Endodermal cell (in vitro differentiated cells): ENCODE measurements around the gene ECM1. TPM values are rescaled to one million over a fixed set of nuclear protein-coding genes. Genes with fewer than 3 reads are reported as not detected.

Experiments
- DNase-seq: peaks from one replicate; pipeline ENCODE4 v3.0.0-alpha.2; 2017
- H3K27ac ChIP-seq: 2 replicates; pipeline ENCODE4 v1.5.1; 2013; ENCODE audit warnings: mild to moderate bottlenecking, low read depth, low read length, moderate library complexity
- H3K27me3 ChIP-seq: 2 replicates; pipeline ENCODE4 v1.6.1; 2013; ENCODE audit warnings: mild to moderate bottlenecking, low read length, moderate library complexity; ENCODE audit not compliant: insufficient read depth, control insufficient read depth, poor library complexity, severe bottlenecking
- H3K36me3 ChIP-seq: 2 replicates; pipeline ENCODE4 v1.7.0; 2013; ENCODE audit warnings: mild to moderate bottlenecking, low read length, moderate library complexity; ENCODE audit not compliant: control insufficient read depth, insufficient read depth
- H3K4me1 ChIP-seq: one replicate; pipeline ENCODE4 v1.7.0; 2013; ENCODE audit warnings: low read length; ENCODE audit not compliant: control insufficient read depth, insufficient read depth
- H3K4me3 ChIP-seq: 2 replicates; pipeline ENCODE4 v1.5.1; 2013; ENCODE audit warnings: mild to moderate bottlenecking, low read length, moderate library complexity
- H3K9ac ChIP-seq: 2 replicates; pipeline ENCODE4 v1.6.1; 2013; ENCODE audit warnings: mild to moderate bottlenecking, low read length, moderate library complexity; ENCODE audit not compliant: poor library complexity, severe bottlenecking; ENCODE audit errors: extremely low read depth
- H3K9me3 ChIP-seq: 2 replicates; pipeline ENCODE4 v1.6.1; 2013; ENCODE audit warnings: mild to moderate bottlenecking, low read length, moderate library complexity; ENCODE audit not compliant: control insufficient read depth
- H3K27ac Mint-ChIP-seq: 2 replicates; pipeline ENCODE4 v1.8.0; 2020; ENCODE audit warnings: mixed read lengths
- H3K27me3 Mint-ChIP-seq: 2 replicates; pipeline ENCODE4 v1.8.0; 2021; ENCODE audit warnings: mild to moderate bottlenecking, mixed read lengths; ENCODE audit not compliant: insufficient read depth
- H3K36me3 Mint-ChIP-seq: 2 replicates; pipeline ENCODE4 v1.8.0; 2020; ENCODE audit warnings: low read depth, mixed read lengths
- H3K4me1 Mint-ChIP-seq: 2 replicates; pipeline ENCODE4 v1.8.0; 2020; ENCODE audit warnings: mixed read lengths
- H3K4me3 Mint-ChIP-seq: 2 replicates; pipeline ENCODE4 v1.8.0; 2020; ENCODE audit warnings: mild to moderate bottlenecking, moderate library complexity, mixed read lengths
- H3K9me3 Mint-ChIP-seq: 2 replicates; pipeline ENCODE4 v1.8.0; 2020; ENCODE audit warnings: mild to moderate bottlenecking, mixed read lengths
- WGBS, 2 experiments: methylation state at CpG; one replicate each; pipeline versions ENCODE4 v1.1.5 to v1.1.7; 2013; ENCODE audit warnings: missing lambda C conversion rate in 2 of 2, mixed read lengths in 1 of 2; ENCODE audit not compliant: insufficient coverage in 1 of 2, insufficient read length in 1 of 2; 5-methylcytosine and 5-hydroxymethylcytosine counted together
- microRNA-seq: library from miRNA; unstranded; fragments of <30 nt; microRNA quantifications from one replicate; pipeline ENCODE4 v1.2.0, GENCODE V29; 2020; ENCODE audit warnings: borderline microRNAs expressed
- total RNA-seq, 2 donors: library from RNA; stranded (reverse); fragmentation: NEBNext Ultra II Directional in 1 of 2; extraction: Animal tissue kit (Norgen Biotek cat#: 25700) in 1 of 2; gene quantifications; 2 replicates in 1 of 2; 3 replicates in 1 of 2; pipeline ENCODE4 v1.2.1, GENCODE V29; 2021
- TF ChIP-seq, protein P1 (sequence below): fragments of 200-600 bp; sonication (generic); conservative IDR thresholded peaks from 2 replicates; pipeline ENCODE4 v1.5.0; 2021; ENCODE audit warnings: antibody characterized with exemption, mild to moderate bottlenecking

The ECM1 gene
- total RNA-seq, 2 donors from 2014 or later: 4.8 to 5.6 TPM

DNA sequence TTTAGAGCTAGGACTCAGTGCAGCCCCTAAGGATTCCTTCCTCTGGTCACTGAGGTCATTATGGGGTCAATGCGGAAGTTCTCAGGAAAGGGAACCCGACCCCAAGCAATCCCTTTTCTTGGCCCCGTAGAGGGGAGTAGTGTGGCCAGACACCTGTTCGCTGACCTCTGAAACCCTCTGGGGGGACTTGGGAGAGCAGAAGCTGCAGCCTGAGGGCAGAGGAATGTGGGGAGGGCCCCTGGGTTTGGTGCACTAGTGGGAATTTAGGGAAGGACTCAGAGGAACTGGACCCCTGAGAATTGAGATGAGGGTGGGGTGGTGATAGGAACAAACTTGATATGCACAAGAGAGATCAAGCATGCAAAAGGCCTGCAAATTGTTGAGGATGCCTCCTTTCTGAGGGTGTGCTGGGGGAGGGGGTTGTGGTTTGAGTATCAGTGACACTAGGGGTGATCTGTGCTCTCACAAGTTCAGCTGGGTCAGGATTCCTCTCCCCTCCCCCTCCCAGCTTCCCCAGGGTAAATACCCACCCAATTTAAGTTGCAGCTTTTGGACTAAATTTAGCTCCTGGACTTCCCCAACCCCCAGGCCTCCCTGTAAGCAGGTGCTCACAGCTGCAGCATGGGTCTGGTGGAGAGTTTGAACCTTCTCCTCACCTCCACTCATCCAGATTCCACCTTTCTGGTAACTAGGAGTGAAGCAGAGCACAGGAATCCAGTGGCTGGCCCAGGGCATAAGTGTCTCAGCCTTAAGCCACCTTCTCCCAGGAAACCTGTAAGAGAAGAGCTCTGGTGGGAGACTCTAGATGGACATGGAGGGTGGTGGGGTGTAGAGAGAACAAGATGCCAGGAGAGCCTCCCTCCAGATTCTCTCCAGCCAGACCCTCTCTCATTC, 54.8 kb downstream of the ECM1 start:
- Mint-ChIP-seq H3K27ac (peak overlapping the region; percentile 99), H3K27me3 (no peaks in the 10 kb centered on the region), H3K9me3 (no peaks in the 10 kb centered on the region), H3K36me3 (peaks cover 2% of the 10 kb centered on the region), H3K4me3 (peak overlapping the region; percentile 65), H3K4me1 (peaks cover 43% of the 10 kb centered on the region)
- Histone ChIP-seq H3K9ac (peak overlapping the region; percentile 92), H3K27ac (peak overlapping the region; percentile 99), H3K9me3 (no peaks in the 10 kb centered on the region), H3K4me1 (peaks cover 10% of the 10 kb centered on the region), H3K36me3 (no peaks in the 10 kb centered on the region), H3K27me3 (no peaks in the 10 kb centered on the region), H3K4me3 (peak overlapping the region; percentile 89)
- DNase-seq: peak; percentile 70
- TF ChIP-seq, protein P1, sequence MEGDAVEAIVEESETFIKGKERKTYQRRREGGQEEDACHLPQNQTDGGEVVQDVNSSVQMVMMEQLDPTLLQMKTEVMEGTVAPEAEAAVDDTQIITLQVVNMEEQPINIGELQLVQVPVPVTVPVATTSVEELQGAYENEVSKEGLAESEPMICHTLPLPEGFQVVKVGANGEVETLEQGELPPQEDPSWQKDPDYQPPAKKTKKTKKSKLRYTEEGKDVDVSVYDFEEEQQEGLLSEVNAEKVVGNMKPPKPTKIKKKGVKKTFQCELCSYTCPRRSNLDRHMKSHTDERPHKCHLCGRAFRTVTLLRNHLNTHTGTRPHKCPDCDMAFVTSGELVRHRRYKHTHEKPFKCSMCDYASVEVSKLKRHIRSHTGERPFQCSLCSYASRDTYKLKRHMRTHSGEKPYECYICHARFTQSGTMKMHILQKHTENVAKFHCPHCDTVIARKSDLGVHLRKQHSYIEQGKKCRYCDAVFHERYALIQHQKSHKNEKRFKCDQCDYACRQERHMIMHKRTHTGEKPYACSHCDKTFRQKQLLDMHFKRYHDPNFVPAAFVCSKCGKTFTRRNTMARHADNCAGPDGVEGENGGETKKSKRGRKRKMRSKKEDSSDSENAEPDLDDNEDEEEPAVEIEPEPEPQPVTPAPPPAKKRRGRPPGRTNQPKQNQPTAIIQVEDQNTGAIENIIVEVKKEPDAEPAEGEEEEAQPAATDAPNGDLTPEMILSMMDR: no peak
- WGBS, 2 experiments: 0 to 13% methylated on average over 3 to 4 of the region's 4 CpGs

Small RNA genes lying within 50 kb of the gene (microRNA-seq; reads per million reads assigned to microRNA genes)
- not detected for gene MIR4257
- gene MIR6878: not detected

Other genes with a start within 250 kb of the ECM1 start
- gene APH1A, start 239.1 kb upstream of the ECM1 start, total RNA-seq: 100 to 1,000 TPM; 126 to 131 TPM
- 10 to 100 TPM; 12.4 to 20.5 TPM for gene C1orf54, start 235.3 kb upstream of the ECM1 start, total RNA-seq
- 1 to 10 TPM; 3.3 to 6.8 TPM for gene CIART, start 225.6 kb upstream of the ECM1 start, total RNA-seq
- 10 to 100 TPM; 89.9 to 95.3 TPM for gene MRPS21, start 214.2 kb upstream of the ECM1 start, total RNA-seq
- gene PRPF3, start 186.6 kb upstream of the ECM1 start, total RNA-seq: 10 to 100 TPM; 70.7 to 75.6 TPM
- gene RPRD2, start 144.0 kb upstream of the ECM1 start, total RNA-seq: 10 to 100 TPM; 33.1 to 35.9 TPM
- 10 to 100 TPM; 32.9 to 39.4 TPM for gene TARS2, start 20.7 kb upstream of the ECM1 start, total RNA-seq
- gene FALEC, start 7.6 kb downstream of the ECM1 start, total RNA-seq: 1 to 10 TPM in 1 of 2 donors, under 1 TPM in 1; 0.70 to 1.6 TPM
- 1 to 10 TPM; 3.7 to 3.9 TPM for gene ADAMTSL4, start 41.3 kb downstream of the ECM1 start, total RNA-seq
- gene MCL1, start 71.5 kb downstream of the ECM1 start, total RNA-seq: 100 to 1,000 TPM; 133 to 173 TPM
- gene ENSA, start 121.5 kb downstream of the ECM1 start, total RNA-seq: 100 to 1,000 TPM; 266 to 364 TPM
- gene GOLPH3L, start 189.0 kb downstream of the ECM1 start, total RNA-seq: 10 to 100 TPM; 45.1 to 45.2 TPM
- gene HORMAD1, start 212.8 kb downstream of the ECM1 start, total RNA-seq: not detected